Fibroblast of villous mesenchyme (primary cell): ENCODE results near the gene RALGPS1. TPM values are rescaled to one million over a fixed set of nuclear protein-coding genes. Genes with fewer than 3 reads are reported as not detected.

Source experiments
- DNase-seq: peaks from one replicate; pipeline ENCODE4 v3.0.0-alpha.2; 2010; ENCODE audit warnings: low read depth
- H3K4me3 ChIP-seq: 2 replicates; pipeline ENCODE4 v1.5.1; 2011; ENCODE audit warnings: low read depth, mild to moderate bottlenecking, low read length
- CTCF ChIP-seq: IDR thresholded peaks from 2 replicates; pipeline ENCODE4 v1.5.1; 2012; ENCODE audit warnings: low read depth, mild to moderate bottlenecking, low read length; ENCODE audit not compliant: insufficient read depth
- total RNA-seq: library from RNA; depleted of rRNA; stranded (reverse); fragments of >200 nt; gene quantifications from 2 replicates; pipeline ENCODE4 v1.2.3, GENCODE V29; 2012

RALGPS1 gene
- total RNA-seq, 1 donor: 2.6 TPM

DNA sequence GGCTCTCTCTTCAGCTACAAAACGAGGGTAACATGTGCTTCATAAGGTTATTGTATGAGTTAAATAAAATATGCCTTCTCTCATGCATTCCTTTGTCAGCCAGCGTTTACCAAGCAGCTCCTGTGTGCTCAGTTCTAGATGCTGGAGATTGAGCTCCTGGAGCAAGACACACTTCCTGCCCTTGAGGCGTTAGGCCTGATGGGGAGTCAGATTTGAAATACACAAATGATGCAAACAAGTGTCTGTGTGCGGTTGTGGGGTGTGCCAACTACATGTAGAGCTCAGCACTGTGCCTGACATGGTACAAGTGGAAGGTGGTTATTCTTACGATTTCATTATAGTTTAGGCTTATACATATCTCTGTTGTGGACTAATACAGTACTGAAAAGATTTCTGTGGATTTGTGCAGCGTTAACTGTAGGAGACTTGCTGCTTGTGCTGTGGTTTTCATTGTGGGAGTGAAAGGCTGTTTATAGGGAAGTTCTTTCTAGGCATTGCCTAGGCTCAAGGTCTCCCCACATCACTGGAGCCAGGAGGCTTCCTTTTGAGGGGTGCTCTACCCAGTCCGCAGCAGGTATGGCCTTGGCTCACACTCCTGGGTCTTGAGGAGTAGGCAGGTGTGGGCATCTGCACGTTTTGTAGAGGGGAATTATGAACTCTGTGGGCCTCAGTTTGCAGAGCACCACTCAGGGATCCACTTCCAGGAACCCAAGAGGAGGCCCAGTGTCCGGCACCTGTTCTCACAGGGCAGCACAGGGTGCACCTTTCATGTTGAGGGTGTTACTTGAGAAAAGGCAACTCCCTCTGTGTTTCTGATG lies 247.7 kb downstream of the RALGPS1 start:
- TF ChIP-seq CTCF: no peak
- DNase-seq: peak; percentile 33
- no peak overlapping the region for H3K4me3 ChIP-seq

GRCh38 chr9:127162864-127163365 lies 248.3 kb downstream of the RALGPS1 start:
- TF ChIP-seq CTCF: no peak
- DNase-seq: no peak
- no peak overlapping the region for H3K4me3 ChIP-seq

GRCh38 chr9:127163409-127163808 lies 248.8 kb downstream of the RALGPS1 start:
- no peak for TF ChIP-seq CTCF
- no peak overlapping the region for H3K4me3 ChIP-seq
- peak; percentile 79 for DNase-seq

DNA sequence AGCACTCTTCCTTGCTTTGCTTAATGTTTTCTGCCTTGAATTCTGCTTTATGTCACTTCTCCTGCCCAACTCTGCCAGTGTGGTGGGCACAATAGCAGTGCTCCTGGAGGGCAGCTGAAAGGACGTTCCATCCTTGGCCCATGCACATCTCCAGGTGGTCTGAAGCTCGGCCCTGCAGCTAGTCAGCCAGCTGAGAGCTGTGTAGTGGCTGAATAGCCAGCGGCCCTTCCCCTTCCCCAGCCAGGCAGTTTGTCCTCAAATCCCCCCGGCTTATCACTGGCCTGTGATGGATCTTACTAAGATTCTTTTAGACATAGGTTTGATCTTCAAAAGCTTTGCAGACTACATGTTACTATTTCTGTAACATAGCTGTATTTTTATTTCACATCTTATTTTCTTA lies 250.5 kb downstream of the RALGPS1 start:
- DNase-seq: no peak
- no peak overlapping the region for H3K4me3 ChIP-seq
- TF ChIP-seq CTCF: no peak

DNA sequence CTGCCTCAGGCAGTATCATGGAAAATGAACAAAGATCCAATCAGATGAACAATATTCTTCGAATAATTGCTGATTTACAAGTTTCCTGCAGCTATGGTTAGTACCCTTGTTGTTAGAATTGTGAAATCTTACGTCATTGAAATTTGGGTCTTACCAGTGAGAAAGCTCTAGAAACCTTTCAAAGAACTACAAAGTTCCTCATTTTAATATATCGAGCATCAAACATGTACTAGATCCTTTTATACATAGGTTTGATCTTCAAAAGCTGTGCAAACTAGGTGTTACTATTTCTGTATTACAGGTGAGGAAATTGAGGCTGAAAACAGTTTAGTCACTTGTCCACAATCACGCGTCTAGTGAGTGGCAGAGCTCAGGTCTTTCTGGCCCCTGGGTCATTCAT lies 251.5 kb downstream of the RALGPS1 start:
- no peak for TF ChIP-seq CTCF
- H3K4me3 ChIP-seq: no peak overlapping the region
- DNase-seq: no peak

- H3K4me3 ChIP-seq: no peak overlapping the region
- no peak for DNase-seq
- TF ChIP-seq CTCF: no peak
Observed at GRCh38 chr9:127166651-127167524, 252.3 kb downstream of the RALGPS1 start.
